Stimulated activated CD8-positive, alpha-beta memory T cell treated with anti-CD3 and anti-CD28 coated beads, Interleukin-15, amount 100 ng/mL, for 48 hours (primary cell): ENCODE data around the gene ID2.

Experiments
- DNase-seq, 2 donors: peaks; one replicate each; pipeline ENCODE4 v3.0.0-alpha.2; 2020; ENCODE audit warnings: low read depth in 2 of 2

The ID2 gene

GRCh38 chr2:8669157-8669817 lies 12.6 kb upstream of the ID2 start:
- DNase-seq: no peak

- DNase-seq: no peak
Observed at GRCh38 chr2:8670580-8670979, 11.3 kb upstream of the ID2 start.

- DNase-seq: no peak
Observed at GRCh38 chr2:8671176-8671575, 10.7 kb upstream of the ID2 start.

GRCh38 chr2:8671802-8672201 lies 10.1 kb upstream of the ID2 start:
- no peak for DNase-seq

- no peak for DNase-seq
Observed at GRCh38 chr2:8672940-8673339, 8.9 kb upstream of the ID2 start.

GRCh38 chr2:8673381-8673780 lies 8.5 kb upstream of the ID2 start:
- no peak for DNase-seq

- DNase-seq: no peak
Observed at GRCh38 chr2:8674420-8675009, 7.3 kb upstream of the ID2 start.

- no peak for DNase-seq
Observed at GRCh38 chr2:8675543-8675942, 6.3 kb upstream of the ID2 start.

- no peak for DNase-seq
Observed at GRCh38 chr2:8676191-8676920, 5.5 kb upstream of the ID2 start.

GRCh38 chr2:8676921-8677645 lies 4.8 kb upstream of the ID2 start:
- DNase-seq: no peak

GRCh38 chr2:8677646-8678592 lies 3.9 kb upstream of the ID2 start:
- DNase-seq: no peak

GRCh38 chr2:8678731-8679566 lies 2.9 kb upstream of the ID2 start:
- DNase-seq: peak; percentile 80 to 87

- DNase-seq: no peak
Observed at GRCh38 chr2:8679567-8679826, 2.4 kb upstream of the ID2 start.

GRCh38 chr2:8679827-8680731 lies 1.8 kb upstream of the ID2 start:
- no peak for DNase-seq

GRCh38 chr2:8680822-8681760 lies 765 bp upstream of the ID2 start:
- DNase-seq: peak; percentile 60 to 79

- DNase-seq: no peak
Observed at GRCh38 chr2:8682719-8683667, 1.1 kb downstream of the ID2 start.

GRCh38 chr2:8684540-8684877 lies 2.7 kb downstream of the ID2 start:
- no peak for DNase-seq
